Right lobe of liver (tissue), 6 donors: ENCODE data around the gene UBE3C. TPM values are rescaled to one million over a fixed set of nuclear protein-coding genes. Genes with fewer than 3 reads are reported as not detected.
A peak's percentile ranks its signal among the peaks of the same experiment; 100 is the strongest.

Experiments
- ATAC-seq, 4 donors: fragments of 200-7000 bp; cut with Tn5 transposase; one replicate each; pipeline ENCODE4 v1.9.1; 2020; ENCODE audit warnings: mild to moderate bottlenecking in 4 of 4, moderate library complexity in 4 of 4
- DNase-seq, 3 donors: peaks; one replicate each; pipeline ENCODE4 v3.0.0-alpha.2; 2020
- H3K27ac ChIP-seq, 3 donors: fragments of 200-600 bp; one replicate each; pipeline ENCODE4 v1.8.0; 2022
- H3K27me3 ChIP-seq, 2 donors: fragments of 200-600 bp; one replicate each; pipeline ENCODE4 v1.8.0; 2022
- H3K36me3 ChIP-seq, 4 donors: fragments of 200-600 bp; sonication (generic) in 1 of 4; one replicate each; pipeline versions ENCODE4 v1.5.1 to v1.8.0; 2017 to 2022; ENCODE audit warnings: control low read depth in 1 of 4
- H3K4me1 ChIP-seq, 4 donors: fragments of 200-600 bp; sonication (generic) in 1 of 4; one replicate each; pipeline versions ENCODE4 v1.5.1 to v1.8.0; 2017 to 2022; ENCODE audit warnings: control low read depth in 1 of 4
- H3K4me3 ChIP-seq, 3 donors: fragments of 200-600 bp; one replicate each; pipeline ENCODE4 v1.8.0; 2022
- H3K9me3 ChIP-seq, 4 donors: fragments of 200-600 bp; sonication (generic) in 1 of 4; one replicate each; pipeline versions ENCODE4 v1.5.1 to v1.8.0; 2017 to 2022; ENCODE audit warnings: control low read depth in 1 of 4
- POLR2A ChIP-seq: fragments of 450-650 bp; IDR thresholded peaks from one replicate; pipeline ENCODE4 v1.6.1; 2017; ENCODE audit warnings: antibody characterized with exemption, mild to moderate bottlenecking
- WGBS: methylation state at CpG from one replicate; pipeline ENCODE4 v1.1.6; 2018; ENCODE audit warnings: low coverage, low lambda C conversion rate; ENCODE audit not compliant: insufficient coverage; ENCODE audit errors: missing lambda C conversion rate; 5-methylcytosine and 5-hydroxymethylcytosine counted together
- intact Hi-C, 2 donors: fragments of 100-400 bp; cut with DNase I; formaldehyde crosslinking; loops; one replicate each; pipeline versions ENCODE4 v1.11.2 to v1.14.1; 2022
- total RNA-seq, 6 experiments: library from RNA; depleted of rRNA in 2 of 6; stranded (reverse); fragments of >200 nt in 2 of 6; fragmentation: NEBNext Ultra II Directional in 3 of 6; extraction: Animal tissue kit (Norgen Biotek cat#: 25700) in 3 of 6; gene quantifications; one replicate each; pipeline versions ENCODE4 v1.1.0 to v1.2.4, GENCODE V29; 2016 to 2023
- TF ChIP-seq, protein P1 (sequence below), 4 donors: fragments of 200-600 bp in 3 of 4; fragments of 450-650 bp in 1 of 4; IDR thresholded peaks; one replicate each; pipeline versions ENCODE4 v1.5.1 to v1.8.0; 2016 to 2022; ENCODE audit warnings: antibody characterized with exemption in 4 of 4, mild to moderate bottlenecking in 2 of 4
- donor health status: DM: no; HTN: yes; CAD: no.
- donor health status: DM: no; HTN: no; CAD: no.
- donor health status: DM: no; HTN: no; CAD: no.
- donor health status: DM: no; HTN: yes; CAD: no.
- donor health status: DM: no; HTN: yes; CAD: no.

UBE3C gene
- total RNA-seq, 6 experiments from 2014 or later, result 28.3 to 48.1 (median 31.9) TPM

DNA sequence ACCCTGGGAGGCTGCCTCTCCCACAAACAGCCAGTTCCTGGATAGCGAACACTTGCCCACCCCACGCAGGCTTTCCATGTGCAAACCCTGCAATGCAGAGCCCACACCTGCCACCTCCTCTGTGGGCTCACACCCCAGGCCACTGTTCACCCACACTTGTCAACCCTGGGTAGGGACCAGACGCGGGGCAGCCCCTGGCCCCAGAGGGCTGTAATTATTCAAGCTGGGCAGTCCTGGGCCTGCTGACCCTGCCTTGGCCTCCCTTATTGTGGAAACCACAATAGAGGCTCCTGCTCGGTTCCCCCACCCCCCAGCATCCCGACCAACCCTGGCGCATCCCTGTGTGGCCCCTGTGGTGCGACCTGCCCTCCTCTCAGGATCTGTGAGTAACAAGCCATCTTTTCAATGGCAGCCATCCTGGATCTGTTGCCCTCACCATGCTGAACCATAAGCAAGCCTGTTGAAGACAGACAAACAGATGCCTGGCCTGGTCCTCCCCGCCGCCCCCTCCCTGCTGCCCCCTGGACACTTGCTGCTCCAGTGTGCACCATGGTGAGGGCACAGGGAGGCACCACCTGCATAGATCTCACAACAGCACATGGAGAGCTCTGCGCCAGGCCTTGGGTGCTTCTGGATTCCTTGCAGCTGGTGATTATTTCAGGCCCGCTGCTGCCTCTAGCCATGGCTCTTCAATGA, 15.8 kb upstream of the UBE3C start:
- no peak overlapping the region for H3K27ac ChIP-seq
- no peaks in the 10 kb centered on the region for H3K9me3 ChIP-seq
- TF ChIP-seq, protein P1, sequence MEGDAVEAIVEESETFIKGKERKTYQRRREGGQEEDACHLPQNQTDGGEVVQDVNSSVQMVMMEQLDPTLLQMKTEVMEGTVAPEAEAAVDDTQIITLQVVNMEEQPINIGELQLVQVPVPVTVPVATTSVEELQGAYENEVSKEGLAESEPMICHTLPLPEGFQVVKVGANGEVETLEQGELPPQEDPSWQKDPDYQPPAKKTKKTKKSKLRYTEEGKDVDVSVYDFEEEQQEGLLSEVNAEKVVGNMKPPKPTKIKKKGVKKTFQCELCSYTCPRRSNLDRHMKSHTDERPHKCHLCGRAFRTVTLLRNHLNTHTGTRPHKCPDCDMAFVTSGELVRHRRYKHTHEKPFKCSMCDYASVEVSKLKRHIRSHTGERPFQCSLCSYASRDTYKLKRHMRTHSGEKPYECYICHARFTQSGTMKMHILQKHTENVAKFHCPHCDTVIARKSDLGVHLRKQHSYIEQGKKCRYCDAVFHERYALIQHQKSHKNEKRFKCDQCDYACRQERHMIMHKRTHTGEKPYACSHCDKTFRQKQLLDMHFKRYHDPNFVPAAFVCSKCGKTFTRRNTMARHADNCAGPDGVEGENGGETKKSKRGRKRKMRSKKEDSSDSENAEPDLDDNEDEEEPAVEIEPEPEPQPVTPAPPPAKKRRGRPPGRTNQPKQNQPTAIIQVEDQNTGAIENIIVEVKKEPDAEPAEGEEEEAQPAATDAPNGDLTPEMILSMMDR (IDR thresholded peaks at IDR 0.05), result no peak
- no peak for TF ChIP-seq POLR2A
- DNase-seq, result peak in 1 of 3 donors; percentile 43
- intact Hi-C loops, result no loop called here
- ATAC-seq, result no peak
- H3K4me3 ChIP-seq, result no peak overlapping the region
- no peaks in the 10 kb centered on the region for H3K4me1 ChIP-seq
- no peaks in the 10 kb centered on the region for H3K36me3 ChIP-seq
- 76% methylated on average over 4 of the region's 12 CpGs for WGBS
- H3K27me3 ChIP-seq, result no peaks in the 10 kb centered on the region

DNA sequence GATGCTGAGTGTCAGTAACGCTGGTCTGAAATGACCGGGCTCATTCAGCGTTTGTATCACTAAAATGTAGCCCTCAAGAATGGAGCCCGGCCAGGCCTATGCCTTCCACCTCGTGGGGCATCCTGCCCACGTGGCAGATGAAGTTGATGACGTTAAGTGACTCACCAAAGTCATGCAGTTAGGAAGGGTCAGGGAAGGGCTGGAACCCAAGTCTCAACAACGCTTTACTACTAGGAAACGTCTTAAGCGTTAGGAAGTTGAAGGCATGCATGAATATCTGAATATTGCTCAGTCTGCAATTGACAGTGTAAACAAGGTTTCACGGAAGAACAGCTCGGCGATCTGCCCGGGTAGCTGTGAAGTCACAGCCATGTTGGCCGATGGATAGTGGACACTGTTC, 14.0 kb upstream of the UBE3C start:
- 66% methylated on average over 13 of the region's 15 CpGs for WGBS

DNA sequence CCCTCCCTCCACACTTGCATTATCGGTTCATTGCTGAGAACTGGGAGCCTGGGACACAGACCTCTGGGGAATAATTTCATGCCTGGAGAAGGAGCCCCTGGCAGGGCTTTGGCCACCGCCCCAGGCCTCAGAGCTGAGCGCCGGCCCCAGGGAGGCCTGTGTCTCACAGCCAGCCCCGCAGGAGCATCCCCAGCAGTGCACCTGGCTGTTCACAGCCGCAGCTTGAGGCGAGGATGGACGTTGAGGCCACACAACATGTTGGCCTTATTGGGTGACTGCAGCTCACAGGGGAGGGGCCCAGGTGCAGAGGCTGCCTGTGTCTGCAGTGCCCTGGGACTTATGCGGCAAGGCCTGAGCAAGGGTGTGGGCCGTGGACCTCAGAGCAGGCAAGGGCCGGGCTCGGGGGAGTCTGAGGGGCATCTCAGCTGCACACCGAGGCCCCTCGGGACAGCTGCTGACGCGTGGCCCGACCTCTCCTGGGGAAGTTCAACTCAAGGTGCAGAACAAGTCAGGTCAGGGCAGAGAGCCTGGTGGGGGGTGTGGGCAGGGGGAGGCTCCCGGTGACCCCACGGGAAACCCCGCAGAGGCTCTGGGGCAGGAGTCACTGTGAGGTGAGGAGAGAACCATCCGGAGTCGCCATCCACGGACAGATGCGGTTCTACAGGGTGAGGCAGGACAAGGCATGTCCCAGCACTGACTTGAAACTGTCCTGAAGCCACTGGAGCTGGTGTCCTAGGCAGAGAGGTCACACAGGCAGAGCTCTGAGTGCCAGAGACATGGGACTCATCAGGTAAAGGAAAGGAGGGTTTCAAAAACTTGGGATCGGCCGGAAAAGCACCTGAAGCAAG, 13.1 kb upstream of the UBE3C start:
- Histone ChIP-seq H3K9me3 (no peaks in the 10 kb centered on the region), H3K36me3 (no peaks in the 10 kb centered on the region), H3K4me3 (no peak overlapping the region), H3K27me3 (no peaks in the 10 kb centered on the region), H3K27ac (no peak overlapping the region), H3K4me1 (no peaks in the 10 kb centered on the region)
- WGBS, result 100% methylated on average over 1 of the region's 26 CpGs
- ATAC-seq (peak in 1 of 4 donors; percentile 32), DNase-seq (no peak)
- TF ChIP-seq POLR2A, result no peak
- TF ChIP-seq, protein P1 (IDR thresholded peaks at IDR 0.05), result no peak
- intact Hi-C loops, result no loop called here

More for the DNA sequence above, 14.0 kb upstream of the UBE3C start:
- no peaks in the 10 kb centered on the region for H3K27me3 ChIP-seq
- TF ChIP-seq, protein P1 (IDR thresholded peaks at IDR 0.05), result no peak
- no peak for TF ChIP-seq POLR2A
- no peak for ATAC-seq
- intact Hi-C loops, result no loop called here
- no peak overlapping the region for H3K27ac ChIP-seq
- H3K4me3 ChIP-seq, result no peak overlapping the region
- peak in 1 of 3 donors; percentile 18 for DNase-seq
- H3K9me3 ChIP-seq, result no peaks in the 10 kb centered on the region
- no peaks in the 10 kb centered on the region for H3K4me1 ChIP-seq
- no peaks in the 10 kb centered on the region for H3K36me3 ChIP-seq

DNA sequence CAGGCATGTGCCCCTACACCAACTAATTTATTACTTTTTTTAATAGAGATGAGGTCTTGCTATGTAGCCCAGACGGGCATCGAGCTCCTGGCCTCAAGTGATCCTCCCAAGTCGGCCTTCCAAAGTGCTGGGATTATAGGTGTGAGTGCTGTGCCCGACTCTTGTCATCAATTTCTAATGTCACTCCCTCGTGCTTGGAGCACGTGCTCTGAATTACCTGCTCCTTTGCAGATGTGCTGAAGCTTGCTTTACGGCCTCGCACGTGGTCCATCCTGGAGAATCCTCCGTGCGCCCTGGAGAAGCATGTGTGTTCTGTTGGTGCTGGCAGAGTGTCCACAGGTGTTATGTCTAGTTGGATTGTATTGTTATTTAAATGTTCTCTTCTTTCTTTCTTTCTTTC, 11.8 kb upstream of the UBE3C start:
- Histone ChIP-seq H3K36me3 (no peaks in the 10 kb centered on the region), H3K4me1 (no peaks in the 10 kb centered on the region), H3K4me3 (no peak overlapping the region), H3K27me3 (no peaks in the 10 kb centered on the region), H3K27ac (no peak overlapping the region), H3K9me3 (no peaks in the 10 kb centered on the region)
- peak in 1 of 3 donors; percentile 15 for DNase-seq
- no peak for TF ChIP-seq POLR2A
- TF ChIP-seq, protein P1 (IDR thresholded peaks at IDR 0.05), result no peak
- intact Hi-C loops, result no loop called here
- no peak for ATAC-seq
- WGBS, result 88% methylated on average over 8 of the region's 11 CpGs
